Ascending aorta (tissue), 2 donors: ENCODE measurements around the gene HLF. TPM values are rescaled to one million over a fixed set of nuclear protein-coding genes. Genes with fewer than 3 reads are reported as not detected.

ENCODE experiments used
- DNase-seq, 2 donors: peaks; one replicate each; pipeline ENCODE4 v3.0.0-alpha.2; 2019; ENCODE audit warnings: low spot score in 2 of 2
- H3K27ac ChIP-seq, 2 donors: fragments of 200-600 bp; sonication (generic); one replicate each; pipeline ENCODE4 v1.5.1; 2016 to 2017; ENCODE audit warnings: mild to moderate bottlenecking in 1 of 2
- H3K27me3 ChIP-seq: fragments of 200-600 bp; sonication (generic); one replicate; pipeline ENCODE4 v1.5.1; 2017
- H3K36me3 ChIP-seq, 2 donors: fragments of 200-600 bp; sonication (generic); one replicate each; pipeline ENCODE4 v1.5.1; 2016
- H3K4me1 ChIP-seq, 2 donors: fragments of 200-600 bp; sonication (generic); one replicate each; pipeline ENCODE4 v1.5.1; 2016 to 2017; ENCODE audit warnings: mild to moderate bottlenecking in 1 of 2
- H3K4me3 ChIP-seq, 2 donors: fragments of 200-600 bp; sonication (generic); one replicate each; pipeline ENCODE4 v1.5.1; 2016 to 2017; ENCODE audit warnings: mild to moderate bottlenecking in 1 of 2
- H3K9me3 ChIP-seq, 2 donors: fragments of 200-600 bp; sonication (generic); one replicate each; pipeline ENCODE4 v1.5.1; 2016
- CTCF ChIP-seq, 3 experiments: fragments of 200-600 bp in 2 of 3; fragments of 450-650 bp in 1 of 3; sonication (generic) in 2 of 3; IDR thresholded peaks; one replicate each; pipeline ENCODE4 v1.5.1; 2016 to 2019; ENCODE audit warnings: antibody characterized with exemption in 3 of 3, mild to moderate bottlenecking in 1 of 3, moderate library complexity in 1 of 3
- intact Hi-C: fragments of 100-400 bp; cut with DNase I; formaldehyde crosslinking; loops from one replicate; pipeline ENCODE4 v1.15.1; 2023
- total RNA-seq: library from RNA; depleted of rRNA; stranded (reverse); fragments of >200 nt; gene quantifications from one replicate; pipeline ENCODE4 v1.1.0, GENCODE V29; 2016

HLF gene
- total RNA-seq, 1 donor from 2014 or later: 11.3 TPM

- Histone ChIP-seq H3K27me3 (no peaks in the 10 kb centered on the region), H3K4me3 (no peak overlapping the region), H3K4me1 (no peaks in the 10 kb centered on the region), H3K36me3 (no peaks in the 10 kb centered on the region), H3K9me3 (no peaks in the 10 kb centered on the region), H3K27ac (no peak overlapping the region)
- TF ChIP-seq CTCF (IDR thresholded peaks at IDR 0.05): no peak
- DNase-seq: no peak
- intact Hi-C loops: no loop called here
Observed at GRCh38 chr17:55308613-55309391, 44.0 kb downstream of the HLF start.

- H3K36me3 ChIP-seq: peaks cover 0 to 10% of the 10 kb centered on the region in 2 donors
- intact Hi-C loops: no loop called here
- no peaks in the 10 kb centered on the region for H3K4me1 ChIP-seq
- H3K4me3 ChIP-seq: no peak overlapping the region
- no peaks in the 10 kb centered on the region for H3K9me3 ChIP-seq
- no peak for TF ChIP-seq CTCF (IDR thresholded peaks at IDR 0.05)
- H3K27me3 ChIP-seq: no peaks in the 10 kb centered on the region
- DNase-seq: no peak
- H3K27ac ChIP-seq: no peak overlapping the region
Observed at GRCh38 chr17:55311767-55312375, 47.1 kb downstream of the HLF start.

DNA sequence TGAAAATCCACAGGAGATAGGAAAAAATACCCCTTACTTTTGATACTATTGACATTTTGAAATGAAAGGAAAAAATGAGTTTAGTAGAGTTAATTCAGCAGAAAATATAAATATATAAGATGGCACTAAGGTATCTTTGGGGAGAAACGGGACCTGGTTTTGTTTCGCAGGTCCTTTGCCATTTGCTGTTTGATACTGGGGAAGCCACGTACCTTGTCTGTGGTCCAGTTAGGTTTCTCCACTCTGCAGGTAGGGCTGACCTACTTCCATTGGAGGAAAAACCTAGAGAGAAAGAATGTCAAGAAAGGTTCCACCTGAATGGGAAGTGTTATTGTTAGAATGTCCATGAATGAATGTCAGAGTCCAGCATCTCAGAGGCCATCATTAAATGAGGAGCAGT lies 48.1 kb downstream of the HLF start:
- DNase-seq: no peak
- H3K4me3 ChIP-seq: no peak overlapping the region
- no peaks in the 10 kb centered on the region for H3K4me1 ChIP-seq
- H3K36me3 ChIP-seq: peaks cover 0 to 20% of the 10 kb centered on the region in 2 donors
- intact Hi-C loops: no loop called here
- no peaks in the 10 kb centered on the region for H3K9me3 ChIP-seq
- H3K27ac ChIP-seq: no peak overlapping the region
- H3K27me3 ChIP-seq: no peaks in the 10 kb centered on the region
- TF ChIP-seq CTCF (IDR thresholded peaks at IDR 0.05): no peak

GRCh38 chr17:55314061-55314783 lies 49.5 kb downstream of the HLF start:
- H3K9me3 ChIP-seq: no peaks in the 10 kb centered on the region
- DNase-seq: no peak
- no peak overlapping the region for H3K27ac ChIP-seq
- H3K4me1 ChIP-seq: no peaks in the 10 kb centered on the region
- no peak for TF ChIP-seq CTCF (IDR thresholded peaks at IDR 0.05)
- intact Hi-C loops: no loop called here
- no peak overlapping the region for H3K4me3 ChIP-seq
- peaks cover 0 to 21% of the 10 kb centered on the region in 2 donors for H3K36me3 ChIP-seq
- H3K27me3 ChIP-seq: no peaks in the 10 kb centered on the region

- DNase-seq: no peak
- Histone ChIP-seq H3K27ac (no peak overlapping the region), H3K4me3 (no peak overlapping the region), H3K27me3 (no peaks in the 10 kb centered on the region), H3K4me1 (no peaks in the 10 kb centered on the region), H3K36me3 (peaks cover 0 to 21% of the 10 kb centered on the region in 2 donors), H3K9me3 (no peaks in the 10 kb centered on the region)
- TF ChIP-seq CTCF (IDR thresholded peaks at IDR 0.05): no peak
- intact Hi-C loops: no loop called here
Observed at GRCh38 chr17:55314784-55315491, 50.2 kb downstream of the HLF start.
